GM21447 (cell line): ENCODE data around the gene PTPN3.
A peak's percentile ranks its signal among the peaks of the same experiment; 100 is the strongest.
"Not testable (repeated sequence)": the region's sequence is repeated elsewhere in the genome, so short reads cannot be mapped to it uniquely, and the experiment has no call there.

ENCODE experiments used
- ATAC-seq: cut with Tn5 transposase; IDR thresholded peaks from one replicate; pipeline ENCODE4 v1.9.1; 2021; ENCODE audit not compliant: unreplicated experiment

The PTPN3 gene, protein sequence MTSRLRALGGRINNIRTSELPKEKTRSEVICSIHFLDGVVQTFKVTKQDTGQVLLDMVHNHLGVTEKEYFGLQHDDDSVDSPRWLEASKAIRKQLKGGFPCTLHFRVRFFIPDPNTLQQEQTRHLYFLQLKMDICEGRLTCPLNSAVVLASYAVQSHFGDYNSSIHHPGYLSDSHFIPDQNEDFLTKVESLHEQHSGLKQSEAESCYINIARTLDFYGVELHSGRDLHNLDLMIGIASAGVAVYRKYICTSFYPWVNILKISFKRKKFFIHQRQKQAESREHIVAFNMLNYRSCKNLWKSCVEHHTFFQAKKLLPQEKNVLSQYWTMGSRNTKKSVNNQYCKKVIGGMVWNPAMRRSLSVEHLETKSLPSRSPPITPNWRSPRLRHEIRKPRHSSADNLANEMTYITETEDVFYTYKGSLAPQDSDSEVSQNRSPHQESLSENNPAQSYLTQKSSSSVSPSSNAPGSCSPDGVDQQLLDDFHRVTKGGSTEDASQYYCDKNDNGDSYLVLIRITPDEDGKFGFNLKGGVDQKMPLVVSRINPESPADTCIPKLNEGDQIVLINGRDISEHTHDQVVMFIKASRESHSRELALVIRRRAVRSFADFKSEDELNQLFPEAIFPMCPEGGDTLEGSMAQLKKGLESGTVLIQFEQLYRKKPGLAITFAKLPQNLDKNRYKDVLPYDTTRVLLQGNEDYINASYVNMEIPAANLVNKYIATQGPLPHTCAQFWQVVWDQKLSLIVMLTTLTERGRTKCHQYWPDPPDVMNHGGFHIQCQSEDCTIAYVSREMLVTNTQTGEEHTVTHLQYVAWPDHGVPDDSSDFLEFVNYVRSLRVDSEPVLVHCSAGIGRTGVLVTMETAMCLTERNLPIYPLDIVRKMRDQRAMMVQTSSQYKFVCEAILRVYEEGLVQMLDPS

DNA sequence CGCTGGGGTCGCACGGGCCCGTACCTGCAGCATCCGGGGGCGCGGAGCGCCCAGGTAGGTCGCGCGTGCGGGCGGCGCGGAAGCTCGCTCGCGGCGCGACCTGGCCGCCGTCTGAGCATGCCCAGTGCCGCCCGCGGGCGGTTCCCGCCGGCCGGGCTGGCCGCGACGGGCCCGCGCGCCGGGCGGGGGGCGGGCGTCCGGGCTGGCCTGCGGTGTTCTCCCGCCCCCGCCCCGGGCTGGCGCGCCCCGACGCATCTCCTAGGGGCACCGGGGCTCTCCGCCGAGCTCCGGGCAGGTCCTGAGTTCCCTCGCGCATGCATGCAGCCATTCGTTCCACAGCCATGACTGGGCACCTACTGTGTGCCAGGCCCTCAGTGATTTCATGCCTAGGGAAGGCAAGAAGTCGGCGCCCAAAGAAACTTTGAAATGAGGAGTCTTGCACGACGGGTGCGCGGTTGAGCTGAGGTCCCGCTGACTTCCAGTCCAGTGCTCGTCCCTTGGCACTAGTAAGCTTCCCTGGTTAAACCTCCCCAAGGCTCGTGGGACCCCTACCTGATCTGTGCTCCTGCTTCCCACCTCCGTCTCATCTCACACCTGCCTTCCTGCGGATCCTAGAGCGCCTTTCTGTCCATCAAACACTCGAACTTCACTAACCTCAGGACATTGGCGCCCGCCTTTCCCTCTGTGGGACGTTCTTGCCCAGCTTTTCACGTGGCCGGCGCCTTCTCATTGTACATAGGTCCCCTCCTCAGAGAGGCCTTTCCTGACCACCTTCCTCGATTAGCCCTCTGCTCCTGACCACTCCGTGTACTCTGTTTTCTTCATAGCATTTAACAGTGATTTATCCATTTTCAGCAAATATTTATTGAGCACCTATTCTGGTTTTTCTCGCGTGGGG, at the start of gene PTPN3:
TSS of gene PTPN3 (minus strand) at position 113 of the 898 bp plus-strand sequence. CDS start 34,873 bp downstream, outside the sequence.
- ATAC-seq, result no peak

DNA sequence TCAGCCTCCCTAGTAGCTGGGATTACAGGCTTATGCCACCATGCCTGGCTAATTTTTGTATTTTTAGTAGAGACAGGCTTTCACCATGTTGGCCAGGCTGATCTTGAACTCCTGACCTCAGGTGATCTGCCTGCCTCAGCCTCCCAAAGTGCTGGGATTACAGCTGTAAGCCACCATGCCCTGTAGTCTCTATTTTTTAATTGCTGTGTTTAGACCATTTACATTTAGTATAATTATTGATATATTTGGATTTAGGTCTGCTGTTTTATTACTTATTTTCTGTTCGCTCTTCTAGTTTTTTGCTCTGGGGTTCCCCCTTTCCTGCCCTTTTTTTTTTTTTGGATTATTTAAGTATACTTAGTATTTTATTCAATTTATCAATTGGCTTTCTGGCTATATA, 46.8 kb upstream of the PTPN3 start:
- ATAC-seq, result not testable (repeated sequence)

DNA sequence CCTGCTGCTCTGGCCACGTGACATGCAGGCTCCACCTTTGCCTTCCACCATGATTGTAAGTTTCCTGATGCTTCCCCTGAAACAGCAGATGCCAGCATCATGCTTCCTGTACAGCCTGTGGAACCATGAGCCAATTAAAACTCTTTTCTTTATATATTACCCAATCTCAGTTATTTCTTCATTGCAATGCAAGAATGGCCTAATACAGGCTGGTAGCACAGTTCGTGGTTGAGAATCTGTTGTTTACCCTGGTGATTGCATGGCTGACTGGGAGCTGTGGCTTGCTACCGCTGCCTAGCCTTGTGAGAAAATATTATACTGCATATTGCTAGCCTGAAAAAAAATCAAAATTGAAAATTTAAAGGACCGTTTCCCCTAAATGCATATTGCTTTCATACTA, 44.8 kb upstream of the PTPN3 start:
- no peak for ATAC-seq

DNA sequence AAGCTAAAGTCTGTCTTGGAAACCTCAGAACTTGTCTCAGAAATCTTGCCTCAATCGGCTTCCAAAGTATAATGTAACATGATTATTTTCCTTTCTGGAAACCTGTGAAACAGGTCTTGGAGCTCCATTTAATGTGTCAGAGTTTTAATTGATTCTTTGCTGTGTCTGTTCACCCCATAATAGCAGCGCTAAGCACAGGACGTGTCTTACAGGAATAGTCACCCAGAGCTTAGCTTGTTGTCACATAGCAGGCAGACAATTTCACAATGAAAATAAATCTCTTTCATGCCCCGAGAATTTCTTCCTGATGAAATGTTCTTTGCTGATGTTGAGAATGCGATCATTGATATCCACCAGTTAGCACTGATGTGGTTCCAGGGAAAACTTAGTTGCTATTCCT, 40.2 kb upstream of the PTPN3 start:
- no peak for ATAC-seq

DNA sequence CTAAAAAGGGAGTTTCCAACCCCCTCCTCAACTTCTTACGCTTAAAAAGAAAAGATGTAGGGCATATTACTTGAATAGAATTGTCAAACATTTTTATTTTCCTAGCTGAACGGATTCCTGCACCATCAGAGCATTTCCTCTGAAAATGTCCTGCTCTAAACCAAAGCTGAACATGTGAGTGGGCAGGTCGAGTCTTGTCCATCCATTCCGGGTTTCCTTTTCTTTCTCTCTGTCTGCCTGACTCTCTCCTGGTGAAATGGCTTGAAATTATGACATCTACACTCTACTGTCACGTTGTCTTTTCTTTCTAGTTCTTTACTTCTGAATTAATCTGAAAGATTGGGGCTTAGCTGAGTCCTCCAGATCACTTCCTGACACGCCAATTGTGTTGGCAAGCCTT, 39.2 kb upstream of the PTPN3 start:
- no peak for ATAC-seq

DNA sequence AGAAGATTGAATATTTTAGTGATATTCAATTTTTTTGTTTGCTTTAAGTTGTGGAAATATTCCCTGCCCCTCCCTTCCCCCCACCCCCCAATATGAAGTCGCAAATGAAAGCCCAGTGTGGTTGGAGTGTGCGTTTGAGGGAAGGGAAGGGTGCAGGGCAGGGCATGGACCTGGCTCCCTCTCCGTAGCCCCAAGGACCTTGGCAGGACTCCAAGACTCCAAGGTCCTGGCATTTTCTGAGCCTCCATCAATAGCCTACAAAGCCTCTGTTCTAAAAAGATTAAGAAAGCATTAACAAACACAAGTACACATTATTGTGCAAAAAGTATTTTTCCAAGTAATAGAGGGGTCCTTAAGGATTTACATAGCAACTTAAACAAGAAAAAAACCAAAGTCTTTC, 38.8 kb upstream of the PTPN3 start:
- ATAC-seq, result no peak

DNA sequence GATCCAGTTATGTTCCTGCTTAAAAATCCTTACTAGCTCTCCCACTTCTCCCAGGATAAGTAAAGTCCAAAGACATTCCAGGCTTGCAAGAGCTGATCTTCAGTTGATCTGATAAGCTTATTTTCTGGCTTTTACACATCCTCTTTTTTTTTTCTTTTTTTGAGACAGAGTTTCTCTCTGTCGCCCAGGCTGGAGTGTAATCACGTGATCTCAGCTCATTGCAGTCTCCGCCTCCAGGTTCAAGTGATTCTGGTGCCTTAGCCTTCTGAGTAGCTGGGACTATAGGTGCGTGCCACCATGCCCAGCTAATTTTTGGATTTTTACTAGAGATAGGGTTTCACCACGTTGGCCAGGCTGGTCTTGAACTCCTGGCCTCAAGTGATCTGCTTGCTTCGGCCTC, 37.3 kb upstream of the PTPN3 start:
- no peak for ATAC-seq

DNA sequence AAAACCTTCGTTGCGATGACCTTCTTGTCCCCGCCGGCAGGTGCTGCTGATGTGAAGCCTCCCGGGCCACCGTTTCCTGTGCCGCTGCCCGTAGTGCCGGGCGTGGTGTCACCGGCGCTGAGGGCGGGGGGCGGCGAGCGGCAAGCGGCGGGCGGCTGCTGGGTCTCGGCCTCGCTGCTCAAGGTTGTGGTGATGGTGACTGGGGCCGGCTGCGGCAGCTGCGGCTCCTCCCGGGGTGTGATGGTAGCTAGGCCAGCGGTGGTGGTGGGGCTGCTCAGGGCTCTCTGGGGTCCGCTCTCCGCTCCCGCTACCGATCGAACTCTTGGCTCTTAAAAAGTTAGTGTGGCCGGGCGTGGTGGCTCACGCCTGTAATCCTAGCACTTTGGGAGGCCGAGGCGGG, 36.0 kb upstream of the PTPN3 start:
- ATAC-seq, result no peak

DNA sequence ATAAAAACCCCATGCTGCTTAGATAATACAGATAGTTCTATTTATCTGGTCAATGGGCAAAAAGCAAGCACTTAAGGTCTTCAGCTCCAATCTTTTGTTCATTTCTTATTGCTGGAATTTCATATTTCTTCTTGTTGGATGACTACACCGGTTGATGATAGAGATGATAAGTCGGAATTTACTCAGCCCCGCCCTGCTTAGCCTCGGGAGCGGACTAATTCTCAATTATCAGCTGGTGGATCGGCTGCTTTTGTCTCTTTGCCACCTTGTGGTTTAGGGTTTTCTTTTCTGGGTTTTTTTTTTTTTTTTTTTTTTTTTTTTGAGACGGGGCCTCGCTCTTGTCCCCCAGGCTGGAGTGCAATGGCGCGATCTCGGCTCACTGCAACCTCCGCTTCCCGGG, 34.5 kb upstream of the PTPN3 start:
- not testable (repeated sequence) for ATAC-seq

DNA sequence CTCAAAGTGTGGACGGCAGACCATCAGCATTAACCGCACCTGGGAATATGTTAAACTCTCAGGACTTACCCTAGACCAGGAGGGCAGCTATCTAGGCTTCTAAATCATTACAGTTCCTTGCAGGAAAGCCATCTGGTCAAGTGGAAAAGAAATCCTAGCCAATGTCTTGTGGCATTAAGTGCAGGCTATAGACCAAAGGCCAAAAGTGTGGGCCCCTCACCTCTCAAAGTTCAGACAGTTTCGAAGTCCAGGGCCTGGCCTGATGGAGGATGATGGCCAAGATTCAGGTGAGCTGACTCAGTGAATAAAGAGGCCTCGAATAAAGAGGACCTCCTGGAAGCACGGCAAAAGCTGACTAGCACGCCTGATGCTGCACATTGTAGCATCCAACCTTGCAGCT, 24.0 kb upstream of the PTPN3 start:
- no peak for ATAC-seq

DNA sequence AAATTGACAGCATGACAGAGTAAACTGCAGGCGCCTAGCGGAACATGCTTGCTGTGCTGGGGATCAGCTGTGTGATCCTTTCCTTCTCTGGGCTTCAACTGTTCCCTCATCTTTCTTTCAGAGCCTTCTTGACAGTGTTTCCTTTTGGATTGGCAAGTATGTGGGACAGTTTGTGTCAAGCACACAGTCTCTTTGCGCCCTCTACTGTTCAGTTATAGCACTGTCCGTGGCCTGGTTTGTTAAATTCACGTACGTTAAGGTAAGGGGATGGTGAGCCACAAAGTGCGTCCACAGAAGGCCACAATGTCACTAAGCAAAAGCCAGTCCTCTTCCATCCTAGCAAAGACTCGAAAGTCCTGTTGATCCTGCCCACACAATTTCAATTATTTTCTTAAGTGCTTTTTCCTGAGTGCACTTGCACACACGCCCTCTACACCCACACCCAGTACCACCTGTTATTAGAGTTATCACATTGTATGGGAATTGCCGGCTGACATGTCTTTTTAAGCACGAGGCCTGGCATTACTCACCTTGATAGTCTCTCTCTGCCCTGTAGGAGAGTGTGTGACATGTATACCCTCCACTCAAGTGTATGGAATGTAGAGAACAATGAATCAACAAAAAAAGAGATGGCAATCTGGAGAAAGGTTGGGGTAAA, 22.5 kb upstream of the PTPN3 start:
- peak; percentile 79 for ATAC-seq

DNA sequence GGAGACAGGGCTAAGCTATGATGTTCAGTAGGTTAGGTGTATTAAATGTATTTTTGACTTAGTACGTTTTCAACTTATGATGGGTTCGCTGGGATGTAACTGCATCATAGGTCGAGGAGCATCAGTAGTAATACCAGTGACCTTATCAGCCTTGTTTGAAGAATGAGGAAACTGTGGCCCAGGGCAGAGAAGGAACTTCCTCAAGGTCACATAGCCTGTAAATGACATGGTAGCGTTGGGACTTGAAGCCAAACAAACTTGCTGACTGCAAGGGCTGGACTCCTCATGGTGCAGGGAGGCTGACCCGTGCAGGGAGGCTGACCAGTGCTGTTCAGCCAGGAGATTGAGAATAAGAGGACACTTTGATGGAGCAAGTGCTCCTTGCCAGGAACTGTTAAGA, 21.3 kb upstream of the PTPN3 start:
- ATAC-seq, result no peak

DNA sequence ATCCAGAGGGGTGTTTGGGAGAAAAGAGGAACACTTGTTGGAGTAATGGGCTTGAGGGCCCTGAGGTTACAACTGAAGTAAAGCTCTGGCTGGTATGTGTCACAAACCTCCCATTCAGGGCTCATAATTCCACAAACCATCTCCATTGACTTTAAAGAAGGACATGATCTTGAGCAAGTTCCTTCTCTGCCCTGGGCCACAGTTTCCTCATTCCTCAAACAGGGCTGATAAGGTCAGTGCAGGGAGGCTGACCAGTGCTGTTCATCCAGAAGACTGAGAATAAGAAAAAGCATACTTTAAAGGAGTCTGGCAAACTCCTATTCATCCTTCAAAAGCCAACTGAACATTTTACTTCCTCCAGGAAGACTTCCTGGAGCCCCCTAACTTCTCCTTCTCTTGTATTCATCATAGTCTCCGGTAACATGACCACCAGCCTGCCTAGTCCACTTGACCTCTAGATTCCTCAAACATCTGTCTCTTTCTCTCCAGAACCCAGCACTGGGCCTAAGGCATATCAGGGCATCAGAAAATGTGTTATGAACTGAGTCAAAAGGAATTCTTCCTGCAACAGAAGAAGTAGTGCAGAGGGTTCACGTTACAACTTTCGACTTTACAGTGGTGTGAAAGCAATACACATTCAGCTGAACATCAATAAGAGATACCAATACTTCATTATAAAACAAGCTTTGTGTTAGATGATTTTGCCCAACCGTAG, 20.7 kb upstream of the PTPN3 start:
- ATAC-seq, result no peak

DNA sequence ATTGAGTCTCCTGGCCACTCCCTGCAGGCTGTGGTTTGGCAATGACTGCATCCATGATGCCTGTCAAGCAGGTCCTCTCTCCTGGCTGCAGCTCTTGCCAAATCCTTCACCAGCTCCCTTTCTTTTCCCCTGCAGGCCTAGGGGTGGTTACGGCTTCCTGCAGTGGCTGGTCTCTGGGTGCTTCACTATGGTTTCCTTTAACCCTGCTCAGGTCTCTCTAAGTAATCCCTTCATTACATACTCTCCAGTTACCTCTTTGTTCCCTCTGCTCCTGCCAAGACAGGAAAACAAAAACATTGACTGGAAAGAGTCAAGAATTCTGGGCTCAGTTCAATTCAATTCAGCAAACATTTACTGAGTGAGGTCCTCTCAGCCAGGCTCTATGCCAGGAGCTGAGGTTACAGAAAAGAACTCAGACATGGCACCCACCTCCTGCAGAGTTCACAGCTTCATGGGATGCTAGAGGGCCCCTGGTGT, 19.8 kb upstream of the PTPN3 start:
- no peak for ATAC-seq

DNA sequence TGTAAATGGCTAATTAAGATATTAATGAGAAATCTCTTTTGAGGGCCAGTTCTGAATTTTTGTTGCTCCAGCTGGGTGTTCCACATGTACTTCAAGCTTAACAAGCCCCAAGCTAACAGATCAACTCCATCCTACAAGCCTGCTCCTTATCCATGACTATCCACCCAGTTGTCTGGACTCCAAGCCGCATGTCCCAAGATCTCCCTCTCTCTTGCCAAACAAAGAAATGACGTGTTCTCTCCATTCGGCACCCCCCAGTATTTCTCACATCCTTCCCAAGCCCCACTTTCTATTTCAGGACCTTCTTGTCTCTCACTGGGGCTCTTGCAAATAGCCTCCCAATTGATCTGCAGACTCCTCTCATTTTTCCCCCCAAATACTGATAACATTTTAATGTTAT, 15.8 kb upstream of the PTPN3 start:
- no peak for ATAC-seq

DNA sequence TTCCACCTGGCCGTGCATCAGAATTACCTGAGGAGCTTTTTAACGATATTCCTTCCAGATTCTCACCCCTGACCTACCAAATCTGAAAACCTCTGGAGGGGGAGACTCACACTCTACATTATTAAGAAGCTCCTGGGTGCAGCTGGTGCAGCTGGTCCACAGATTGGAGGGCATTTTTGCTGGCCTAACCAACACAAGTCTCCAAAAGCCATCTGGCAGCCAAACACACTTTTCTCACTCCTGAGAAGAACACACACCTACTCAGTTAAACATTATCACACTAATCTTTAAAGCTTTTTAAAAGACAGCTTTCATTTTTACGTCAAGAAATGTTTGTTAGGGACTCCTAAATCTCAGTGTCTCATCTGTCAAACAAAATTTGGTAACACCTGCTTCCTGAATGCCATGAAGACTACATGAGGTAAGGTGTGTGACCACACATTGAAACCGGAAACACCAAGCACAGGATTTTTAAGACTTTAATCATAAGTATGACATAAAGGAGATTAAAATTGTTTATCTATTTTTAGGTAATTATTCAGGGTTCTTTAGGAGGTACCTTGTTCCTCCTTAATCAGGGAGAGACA, 14.2 kb upstream of the PTPN3 start:
- peak; percentile 66 for ATAC-seq

DNA sequence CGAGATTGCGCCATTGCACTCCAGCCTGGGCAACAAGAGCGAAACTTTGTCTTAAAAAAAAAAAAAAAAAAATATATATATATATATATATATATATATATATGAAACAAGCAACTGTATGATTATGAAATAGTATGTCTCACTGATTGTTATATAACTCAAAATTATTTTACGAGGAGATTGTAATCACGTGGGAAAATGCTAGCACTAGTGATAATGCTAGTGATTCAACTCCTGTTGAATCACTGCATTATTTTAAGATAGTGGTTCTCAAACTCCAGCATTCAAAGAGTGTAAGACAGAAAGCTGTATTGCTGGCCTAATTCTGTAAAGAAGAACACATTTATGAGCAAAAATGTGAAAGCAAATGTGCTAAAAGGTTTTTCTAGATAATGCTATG, 12.4 kb upstream of the PTPN3 start:
- no peak for ATAC-seq

DNA sequence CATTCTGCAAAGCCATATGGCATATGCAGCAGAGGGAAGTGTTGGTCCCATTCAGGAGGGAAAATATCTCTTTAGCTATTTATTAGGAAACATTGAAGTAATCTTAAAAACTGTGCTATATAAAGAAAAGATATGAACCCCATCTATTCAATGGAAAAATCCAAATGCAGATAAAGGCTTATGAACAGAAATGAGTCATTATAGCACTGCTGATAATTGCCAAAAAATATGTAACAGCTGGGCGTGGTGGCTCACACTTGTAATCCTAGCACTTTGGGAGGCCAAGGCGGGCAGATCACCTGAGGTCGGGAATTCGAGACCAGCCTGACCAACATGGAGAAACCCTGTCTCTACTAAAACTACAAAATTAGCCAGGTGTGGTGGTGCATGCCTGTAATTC, 11.9 kb upstream of the PTPN3 start:
- ATAC-seq, result not testable (repeated sequence)

DNA sequence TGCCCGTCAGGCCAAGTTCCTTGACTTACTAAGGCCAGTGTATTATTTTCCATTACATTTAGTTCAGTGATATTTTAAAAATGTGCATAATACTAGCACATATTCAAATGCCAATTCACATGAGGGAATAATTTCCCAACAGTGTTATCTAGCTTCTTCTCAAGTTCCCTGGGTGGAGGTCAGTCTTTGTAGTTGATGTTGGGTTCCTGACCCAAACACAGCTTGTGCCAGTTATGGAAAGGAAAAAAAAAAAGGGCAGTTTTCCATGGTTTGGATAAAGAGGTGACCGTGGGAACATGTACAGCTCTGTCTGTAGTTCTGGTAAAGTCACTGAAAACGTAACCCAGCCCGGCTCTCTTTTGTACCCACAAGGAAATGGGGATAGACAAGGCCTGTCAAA, 11.5 kb upstream of the PTPN3 start:
- ATAC-seq, result no peak
